Erythroblast (primary cell): Measurements from ENCODE around the gene WDR44.

Experiments used
- DNase-seq, 2 experiments: peaks; one replicate each; lab custom pipeline; 2025; lab: John Stamatoyannopoulos, UW
- GATA1 ChIP-seq: IDR thresholded peaks from 2 replicates; pipeline ENCODE4 v1.6.1; 2011; ENCODE audit warnings: low read depth, mild to moderate bottlenecking, control low read depth, low read length, moderate library complexity
- POLR2A ChIP-seq: IDR thresholded peaks from 2 replicates; pipeline ENCODE4 v1.6.1; 2011; ENCODE audit warnings: mild to moderate bottlenecking, low read length

Gene WDR44

GRCh38 chrX:118499295-118499694 lies 153.4 kb downstream of the WDR44 start:
- no peak for DNase-seq
- TF ChIP-seq GATA1 (no peak), POLR2A (no peak)
